ENCODE measurements around the gene PARVB.
"Not testable (repeated sequence)": the region's sequence is repeated elsewhere in the genome, so short reads cannot be mapped to it uniquely, and the experiment has no call there.

Gene PARVB

DNA sequence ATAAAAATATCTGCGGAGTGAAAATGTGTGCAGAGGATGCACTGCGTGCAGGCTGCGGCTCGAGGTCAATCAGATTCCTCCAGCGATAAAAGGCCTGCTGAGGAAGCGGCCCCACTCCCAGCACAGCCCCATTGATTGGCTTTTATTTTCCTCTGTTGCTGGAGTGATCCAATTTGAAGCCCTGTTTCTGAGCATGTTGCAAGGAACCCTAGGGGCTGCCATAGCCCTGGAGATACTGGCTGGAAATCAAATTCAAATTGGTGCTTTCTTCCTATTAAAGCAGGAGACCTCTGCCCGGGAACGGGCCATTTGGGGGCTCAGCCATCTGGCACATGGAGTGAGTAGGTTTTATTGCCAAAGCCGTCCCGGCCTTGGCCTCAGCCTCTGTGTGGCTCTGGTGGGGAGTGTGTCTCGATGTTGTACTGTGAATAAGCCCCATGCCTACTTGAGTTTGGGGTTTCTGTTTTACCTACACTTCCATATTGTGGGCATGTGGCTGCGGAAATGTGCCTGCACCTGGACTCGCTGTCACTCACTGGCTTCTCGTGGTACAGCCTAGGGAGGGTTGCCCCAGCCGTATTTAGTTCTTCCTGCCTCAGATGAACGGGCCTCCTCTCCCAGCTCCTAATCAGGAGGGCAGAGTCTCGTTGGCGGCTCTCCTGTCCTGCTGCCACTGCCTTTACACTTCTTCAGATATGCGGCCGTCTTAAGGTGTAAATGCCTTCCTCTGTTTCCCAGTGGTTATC is 25.6 kb downstream of the PARVB start:
- in situ Hi-C loops (cut with HindIII; ENCODE audit: low sequenced_read_pairs): no loop called here

DNA sequence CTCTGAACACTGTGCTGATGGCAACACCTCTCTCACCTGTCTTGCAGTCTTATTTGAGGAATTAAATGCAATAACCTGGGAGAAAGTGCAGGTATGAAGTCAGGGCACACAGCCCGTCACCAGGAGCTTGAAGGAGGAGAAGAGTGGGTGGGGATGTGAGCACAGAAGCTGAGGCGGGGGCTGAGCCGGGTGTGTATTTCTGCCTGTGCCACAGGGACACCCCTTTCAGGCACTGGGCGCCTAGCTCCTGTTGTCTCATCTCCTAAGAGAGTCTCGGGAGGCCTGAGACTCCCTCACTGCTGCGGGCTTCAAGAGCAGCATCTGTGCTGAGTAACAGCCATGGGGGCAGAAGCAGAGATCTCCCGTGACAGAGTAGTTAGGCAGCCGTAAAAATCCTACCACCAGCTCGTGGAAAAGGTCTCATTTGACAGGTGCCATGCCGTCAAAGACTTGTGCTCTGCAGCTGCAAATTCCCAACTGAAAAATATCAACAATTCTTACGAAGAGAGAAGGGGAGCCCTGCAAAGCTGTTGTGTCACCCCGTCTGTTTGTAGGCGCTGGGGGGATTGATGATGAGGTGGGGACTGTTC is 26.8 kb downstream of the PARVB start:
- in situ Hi-C loops (cut with HindIII; ENCODE audit: low sequenced_read_pairs): no loop called here

DNA sequence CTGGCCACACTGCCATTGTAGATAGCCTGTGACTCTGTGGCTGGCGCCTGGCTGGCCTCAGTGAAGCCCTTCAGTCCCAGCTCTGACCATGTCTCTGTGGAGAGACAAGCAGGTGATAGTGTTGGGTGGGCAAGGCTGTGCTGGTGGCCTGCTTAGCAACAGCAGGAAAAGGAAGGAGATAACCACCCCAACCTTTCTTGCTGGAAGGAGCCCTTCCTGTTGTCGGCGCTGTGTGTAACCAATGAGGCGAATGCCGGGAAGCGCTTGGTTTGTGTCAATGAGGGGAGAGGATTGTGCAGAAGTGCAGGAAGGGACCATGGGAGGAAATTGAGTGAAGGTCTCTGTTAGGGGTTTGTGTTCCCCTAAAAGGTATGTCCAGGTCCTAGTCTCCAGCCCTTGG is 27.3 kb downstream of the PARVB start:
- in situ Hi-C loops (cut with HindIII; ENCODE audit: low sequenced_read_pairs): no loop called here

GRCh38 chr22:44051961-44052360 is 27.9 kb downstream of the PARVB start:
- in situ Hi-C loops (cut with HindIII; ENCODE audit: low sequenced_read_pairs): no loop called here

- in situ Hi-C loops (cut with HindIII; ENCODE audit: low sequenced_read_pairs): no loop called here
Measured at GRCh38 chr22:44055805-44056204, 31.7 kb downstream of the PARVB start.

DNA sequence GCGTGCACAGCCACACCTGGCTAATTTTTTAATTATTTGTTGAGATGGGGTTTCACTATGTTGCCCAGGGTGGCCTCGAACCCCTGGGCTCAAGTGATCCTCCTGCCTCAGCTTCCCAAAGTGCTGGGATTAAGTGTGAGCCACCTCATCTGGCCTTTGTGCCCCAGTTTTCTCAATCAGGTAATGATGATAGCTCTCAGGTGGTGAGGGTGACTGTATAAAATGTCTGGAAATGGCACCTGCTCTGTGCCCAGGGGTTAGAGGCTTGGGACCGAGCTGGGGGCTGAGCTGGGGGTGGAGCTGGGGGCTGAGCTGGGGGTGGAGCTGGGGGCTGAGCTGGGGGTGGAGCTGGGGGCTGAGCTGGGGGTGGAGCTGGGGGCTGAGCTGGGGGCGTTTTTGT is 32.5 kb downstream of the PARVB start:
- in situ Hi-C loops (cut with HindIII; ENCODE audit: low sequenced_read_pairs): not testable (repeated sequence)

GRCh38 chr22:44057401-44057987 is 33.4 kb downstream of the PARVB start:
- in situ Hi-C loops (cut with HindIII; ENCODE audit: low sequenced_read_pairs): no loop called here

DNA sequence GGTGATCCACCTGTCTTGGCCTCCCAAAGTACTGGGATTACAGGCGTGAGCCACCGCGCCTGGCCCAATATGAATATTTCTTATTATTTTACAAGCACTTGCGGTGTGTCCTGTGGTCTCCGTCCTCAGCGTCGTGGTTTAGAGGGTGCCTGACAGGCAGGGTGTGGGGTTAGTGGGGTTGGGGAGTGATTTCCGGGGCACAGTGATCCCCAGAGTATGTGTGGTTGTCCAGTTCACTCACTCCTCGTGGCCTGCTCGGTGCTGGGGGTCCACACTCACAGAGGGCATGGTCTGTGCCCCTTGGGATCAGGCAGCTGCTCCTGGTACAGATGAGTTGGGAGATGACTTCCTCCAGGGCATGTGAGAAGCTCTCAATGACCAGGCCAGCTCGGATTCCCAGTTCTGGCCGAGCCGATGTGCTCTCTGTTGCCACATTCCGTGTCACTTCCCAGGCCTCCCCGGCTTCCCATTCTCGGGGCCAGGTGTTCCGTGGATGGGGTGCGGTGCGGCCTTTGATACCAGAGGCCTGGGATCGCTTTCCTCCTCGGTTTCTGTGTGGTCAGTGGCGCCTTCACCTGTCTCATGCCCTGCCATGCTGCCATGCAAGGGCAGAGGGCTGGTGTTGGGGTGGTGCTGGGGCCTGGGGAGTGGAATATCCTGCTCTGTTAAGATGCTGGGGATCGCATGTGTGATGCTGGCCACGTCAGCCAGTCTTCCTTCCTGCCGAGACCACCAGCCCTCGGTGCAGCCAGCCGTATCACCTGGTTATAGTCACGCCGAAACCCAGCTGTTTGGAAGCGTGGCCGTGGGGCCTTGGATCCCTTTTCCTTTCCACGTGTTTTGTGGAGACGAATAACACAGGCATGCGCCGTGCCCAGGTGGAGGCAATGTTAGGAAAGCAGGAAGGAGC is 39.6 kb downstream of the PARVB start:
- in situ Hi-C loops (cut with HindIII; ENCODE audit: low sequenced_read_pairs): loop anchor here (10.0 kb wide), 1 partner anchor 91 kb away; no protein-coding TSS in a partner anchor

DNA sequence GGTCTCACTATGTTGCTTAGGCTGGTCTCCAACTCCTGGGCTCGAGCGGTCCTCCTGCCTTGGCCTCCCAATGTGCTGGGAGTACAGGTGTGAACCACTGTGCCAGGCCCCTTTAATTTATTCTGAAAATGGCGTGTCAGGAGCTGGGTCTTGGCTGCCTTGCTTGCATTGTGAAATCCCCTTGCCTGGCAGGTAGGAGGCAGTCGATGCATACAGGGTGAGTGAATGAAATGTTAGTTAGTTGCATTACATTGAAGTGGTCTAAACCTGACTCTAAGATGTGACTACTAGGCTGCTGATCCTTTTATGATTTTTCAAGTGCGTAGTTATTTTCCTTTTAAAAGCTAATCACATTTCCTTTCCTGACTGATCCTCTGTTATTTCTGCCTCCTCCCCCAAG is 42.9 kb downstream of the PARVB start:
- in situ Hi-C loops (cut with HindIII; ENCODE audit: low sequenced_read_pairs): loop anchor here (10.0 kb wide), 1 partner anchor 88 kb away; no protein-coding TSS in a partner anchor

GRCh38 chr22:44067901-44068300 is 43.8 kb downstream of the PARVB start:
- in situ Hi-C loops (cut with HindIII; ENCODE audit: low sequenced_read_pairs): loop anchor here (10.0 kb wide), 1 partner anchor 87 kb away; no protein-coding TSS in a partner anchor

GRCh38 chr22:44068422-44069191 is 44.5 kb downstream of the PARVB start:
- in situ Hi-C loops (cut with HindIII; ENCODE audit: low sequenced_read_pairs): loop anchor here (10.0 kb wide), 1 partner anchor 86 kb away; no protein-coding TSS in a partner anchor

DNA sequence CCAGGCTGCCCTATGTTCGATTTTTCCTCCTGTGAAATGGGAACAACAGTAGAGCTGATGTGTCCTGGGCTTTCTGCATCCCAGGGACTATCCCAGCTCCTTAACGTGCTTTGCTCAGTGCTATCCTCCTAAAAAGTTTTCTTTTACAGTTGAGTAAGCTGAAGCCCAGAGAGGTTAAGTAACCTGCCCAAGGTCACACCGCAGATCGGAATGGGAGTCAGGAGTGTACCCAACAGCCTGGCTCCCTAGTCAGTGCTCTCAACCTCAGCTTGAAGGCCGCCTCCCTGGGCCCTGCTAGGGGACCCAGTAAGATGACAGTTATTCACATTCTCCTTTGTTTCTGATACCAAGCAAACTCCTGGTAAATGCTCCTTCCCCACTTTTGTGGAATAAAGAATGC is 45.9 kb downstream of the PARVB start:
- in situ Hi-C loops (cut with HindIII; ENCODE audit: low sequenced_read_pairs): no loop called here

GRCh38 chr22:44071781-44072326 is 47.8 kb downstream of the PARVB start:
- in situ Hi-C loops (cut with HindIII; ENCODE audit: low sequenced_read_pairs): no loop called here

GRCh38 chr22:44074337-44074984 is 50.4 kb downstream of the PARVB start:
- in situ Hi-C loops (cut with HindIII; ENCODE audit: low sequenced_read_pairs): no loop called here

DNA sequence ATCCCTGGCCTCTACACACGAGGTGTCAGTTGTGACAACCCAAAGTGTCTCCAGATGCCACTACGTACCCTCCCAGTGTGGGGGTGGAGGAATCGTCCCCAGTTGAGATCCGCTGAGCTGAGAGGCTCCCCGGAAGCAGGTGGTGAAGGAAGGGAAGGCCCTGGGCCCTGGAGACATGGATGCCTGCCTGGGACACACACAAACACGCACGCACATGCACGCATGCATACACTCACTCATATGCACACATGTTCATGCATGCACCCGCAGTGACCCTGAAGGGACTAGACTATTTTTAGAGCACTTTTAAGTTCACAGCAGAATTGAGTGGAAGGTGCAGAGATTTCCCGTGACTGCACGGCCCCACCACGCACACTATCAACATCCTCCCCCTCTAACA is 50.9 kb downstream of the PARVB start:
- in situ Hi-C loops (cut with HindIII; ENCODE audit: low sequenced_read_pairs): no loop called here

DNA sequence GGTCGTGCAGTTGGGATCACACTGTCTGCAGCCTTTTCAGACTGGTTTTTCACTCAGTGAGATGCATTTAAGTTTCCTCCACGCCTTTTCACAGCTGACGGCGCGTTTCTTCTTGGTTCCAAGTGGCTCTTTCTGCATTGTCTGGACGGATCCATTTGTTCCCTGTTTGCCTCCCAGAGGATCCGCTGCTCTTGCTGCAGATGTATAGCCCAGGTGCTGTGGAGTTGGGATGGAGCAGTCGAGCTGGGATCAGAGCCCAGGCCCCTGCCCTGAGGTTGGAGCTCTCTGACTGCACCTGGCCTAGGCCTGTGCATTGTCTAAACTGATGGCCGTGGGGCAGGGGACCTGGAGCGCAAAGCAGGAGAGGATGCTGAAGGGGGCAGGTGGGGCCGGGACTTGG is 51.6 kb downstream of the PARVB start:
- in situ Hi-C loops (cut with HindIII; ENCODE audit: low sequenced_read_pairs): no loop called here

DNA sequence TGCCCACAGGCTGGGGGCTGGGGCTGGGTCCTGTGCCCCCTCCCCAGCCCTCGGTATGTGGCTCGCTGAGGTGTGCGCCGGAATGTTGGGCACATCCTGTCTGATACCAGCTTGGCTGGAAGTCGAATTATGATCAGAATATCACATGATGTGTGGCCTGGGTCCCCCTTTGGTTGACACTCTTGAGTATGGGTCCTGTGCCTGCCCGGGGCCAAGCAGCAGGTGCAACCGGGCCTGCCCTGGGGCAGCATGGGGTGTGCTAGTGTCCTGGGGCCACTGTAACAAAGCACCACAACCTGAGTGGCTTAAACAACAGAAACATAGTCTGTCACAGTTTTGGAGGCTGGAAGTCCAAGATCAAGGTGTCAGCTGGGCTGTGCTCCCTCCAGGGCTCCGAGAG is 52.7 kb downstream of the PARVB start:
- in situ Hi-C loops (cut with HindIII; ENCODE audit: low sequenced_read_pairs): no loop called here

- in situ Hi-C loops (cut with HindIII; ENCODE audit: low sequenced_read_pairs): loop anchor here (5.0 kb wide), 4 partner anchors 74 to 276 kb away; no protein-coding TSS in a partner anchor
Measured at GRCh38 chr22:44080936-44081861, 57.1 kb downstream of the PARVB start.

All from endothelial cell of hepatic sinusoid (primary cell).